Measurements from ENCODE around the gene RUSF1. TPM values are rescaled to one million over a fixed set of nuclear protein-coding genes. Genes with fewer than 3 reads are reported as not detected.

Gene RUSF1
- total and polyA plus RNA-seq, 10 of the 15 experiments (the other 5 are each of a cell fraction or from before 2014, with no cell fraction given), result 0.20 to 46.3 (median 29.7) TPM

DNA sequence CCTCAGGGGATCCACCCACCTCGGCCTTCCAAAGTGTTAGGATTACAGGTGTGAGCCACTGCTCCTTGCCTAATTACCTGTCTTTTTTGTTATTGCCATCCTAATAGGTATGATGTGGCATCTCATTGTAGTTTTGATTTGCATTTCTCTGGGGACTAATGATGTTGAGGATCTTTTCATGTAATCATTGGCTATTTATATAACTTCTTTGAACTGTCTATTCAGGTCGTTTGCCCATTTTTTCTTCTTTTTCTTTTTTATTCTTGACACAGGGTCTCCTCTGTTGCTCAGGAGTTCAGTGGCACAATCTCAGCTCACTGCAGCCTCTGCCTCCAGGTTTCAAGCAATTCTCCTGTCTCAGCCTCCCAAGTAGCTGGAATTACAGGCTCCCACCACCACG is 37.6 kb downstream of the RUSF1 start:
- ChIA-PET RAD21 (ENCODE audit: unreplicated experiment) (interaction anchor here (0.9 kb wide), 1 partner anchor 398 kb away, joined by 3 read pairs; no protein-coding TSS in a partner anchor), CTCF (interaction anchor here (0.6 to 1.8 kb wide), 4 partner anchors 10 to 389 kb away, joined by 3 to 6 read pairs (median 3); a partner anchor contains a TSS), POLR2A (no interaction called here), SMC1A (ENCODE audit: uncharacterized antibody, unreplicated experiment) (no interaction called here)
- Histone ChIP-seq H3K9ac (ENCODE audit: control insufficient read depth, insufficient read depth, low read length) (no peak overlapping the region), H3K4me3 (no peak overlapping the region), H3K4me2 (ENCODE audit: control insufficient read depth, insufficient read depth) (no peak overlapping the region), H3K36me3 (ENCODE audit: control insufficient read depth in 2 of 2, insufficient read depth in 2 of 2, low read length in 1 of 2) (peaks cover 0 to 2% of the 10 kb centered on the region in 2 experiments; a peak in 2 of 4 replicates), H3K27me3 (replicated peaks in 1 of 2; ENCODE audit: control insufficient read depth in 2 of 2, insufficient read depth in 2 of 2, low read length in 1 of 2) (peaks cover 0 to 5% of the 10 kb centered on the region in 2 experiments; a peak in 1 of 4 replicates), H4K20me1 (ENCODE audit: control insufficient read depth, insufficient read depth) (no peaks in the 10 kb centered on the region), H3K27ac (ENCODE audit: control insufficient read depth, insufficient read depth) (no peak overlapping the region), H2AFZ (ENCODE audit: control insufficient read depth, low read depth, low read length) (no peak overlapping the region), H3K79me2 (ENCODE audit: control insufficient read depth, insufficient read depth, low read length) (no peaks in the 10 kb centered on the region), H3K4me1 (ENCODE audit: control insufficient read depth, insufficient read depth, low read length) (0 out of 2 replicates have a peak, but pooled peaks cover 4% of the 10 kb centered on the region), H3K9me3 (replicated peaks; ENCODE audit: control insufficient read depth, insufficient read depth, low read length) (no peaks in the 10 kb centered on the region)
- in situ Hi-C loops (cut with MboI) (no loop called here), intact Hi-C loops (cut with micrococcal nuclease; ENCODE audit: unreplicated experiment) (no loop called here)
- ATAC-seq, result no peak
- no peak for DNase-seq (ENCODE audit: low read depth, low spot score)
- BruUV-seq (replicated peaks), result no TSS peak
- TF ChIP-seq SMARCA5 (IDR thresholded peaks at IDR 0.05) (no peak), BCL11A (IDR thresholded peaks at IDR 0.05; ENCODE audit: low read depth, low read length) (no peak)
- FAIRE-seq, result no peak
- WGBS (ENCODE audit: insufficient coverage, insufficient replicate concordance, low lambda C conversion rate, missing lambda C conversion rate), result 61% methylated on average over 3 of the region's 3 CpGs

DNA sequence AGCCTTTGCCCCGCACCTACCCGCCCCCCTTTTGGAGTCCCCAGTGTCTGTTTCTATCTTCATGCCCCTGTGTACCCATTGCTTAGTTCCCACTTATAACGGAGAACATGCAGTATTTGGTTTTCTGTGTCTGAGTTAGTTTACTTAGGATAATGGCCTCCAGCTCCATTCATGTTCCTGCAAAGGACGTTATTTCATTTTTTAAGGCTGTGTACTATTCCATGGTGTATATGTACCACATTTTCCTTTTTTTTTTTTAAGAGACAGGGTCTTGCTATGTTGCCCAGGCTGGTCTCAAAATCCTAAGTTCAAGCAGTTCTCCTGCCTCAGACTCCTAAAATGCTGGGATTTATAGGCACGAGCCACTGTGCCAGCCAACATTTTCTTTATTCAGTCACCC is 40.3 kb downstream of the RUSF1 start:
- no peak overlapping the region for H3K4me3 ChIP-seq
- 98% methylated on average over 5 of the region's 5 CpGs for WGBS (ENCODE audit: insufficient coverage, insufficient replicate concordance, low lambda C conversion rate, missing lambda C conversion rate)
- intact Hi-C loops (cut with micrococcal nuclease; ENCODE audit: unreplicated experiment) (no loop called here), in situ Hi-C loops (cut with MboI) (no loop called here)
- H3K9ac ChIP-seq (ENCODE audit: control insufficient read depth, insufficient read depth, low read length), result no peak overlapping the region
- no peak overlapping the region for H2AFZ ChIP-seq (ENCODE audit: control insufficient read depth, low read depth, low read length)
- DNase-seq (ENCODE audit: low read depth, low spot score) (no peak), FAIRE-seq (no peak), ATAC-seq (no peak)
- CTCF ChIA-PET, result interaction anchor here (1.7 kb wide), 1 partner anchor 7 kb away, joined by 10 read pairs; no protein-coding TSS in a partner anchor
- no peaks in the 10 kb centered on the region for H3K9me3 ChIP-seq (replicated peaks; ENCODE audit: control insufficient read depth, insufficient read depth, low read length)
- H3K36me3 ChIP-seq (ENCODE audit: control insufficient read depth in 2 of 2, insufficient read depth in 2 of 2, low read length in 1 of 2), result peaks cover 0 to 8% of the 10 kb centered on the region in 2 experiments; a peak in 3 of 4 replicates
- 0 out of 2 replicates have a peak, but pooled peaks cover 4% of the 10 kb centered on the region for H3K4me1 ChIP-seq (ENCODE audit: control insufficient read depth, insufficient read depth, low read length)
- POLR2A ChIA-PET, result no interaction called here
- SMC1A ChIA-PET (ENCODE audit: uncharacterized antibody, unreplicated experiment), result no interaction called here
- no peaks in the 10 kb centered on the region for H3K79me2 ChIP-seq (ENCODE audit: control insufficient read depth, insufficient read depth, low read length)
- H3K27me3 ChIP-seq (replicated peaks in 1 of 2; ENCODE audit: control insufficient read depth in 2 of 2, insufficient read depth in 2 of 2, low read length in 1 of 2), result peaks cover 0 to 2% of the 10 kb centered on the region in 2 experiments; a peak in 1 of 4 replicates
- H4K20me1 ChIP-seq (ENCODE audit: control insufficient read depth, insufficient read depth), result no peaks in the 10 kb centered on the region
- H3K27ac ChIP-seq (ENCODE audit: control insufficient read depth, insufficient read depth), result no peak overlapping the region
- RAD21 ChIA-PET (ENCODE audit: unreplicated experiment), result no interaction called here
- no TSS peak for BruUV-seq (replicated peaks)
- no peak overlapping the region for H3K4me2 ChIP-seq (ENCODE audit: control insufficient read depth, insufficient read depth)
- TF ChIP-seq SUPT20H (IDR thresholded peaks at IDR 0.05; ENCODE audit: borderline replicate concordance, control insufficient read depth, low read depth, low read length) (no peak), SREBF1 (IDR thresholded peaks at IDR 0.05; ENCODE audit: low read length) (no peak), MAX (IDR thresholded peaks at IDR 0.05; ENCODE audit: low read depth, low read length) (no peak), SRF (IDR thresholded peaks at IDR 0.05; ENCODE audit: low read depth in 2 of 2, low read length in 2 of 2) (no peak), CBFB (IDR thresholded peaks at IDR 0.05; ENCODE audit: low read depth) (no peak), BMI1 (IDR thresholded peaks at IDR 0.05; ENCODE audit: borderline replicate concordance) (no peak), JUND (IDR thresholded peaks at IDR 0.05; ENCODE audit: low read depth, low read length) (no peak), ATF3 (IDR thresholded peaks at IDR 0.05; ENCODE audit: borderline replicate concordance, extremely low read depth, low read depth, low read length) (no peak)
- TF ChIP-seq, protein P1, sequence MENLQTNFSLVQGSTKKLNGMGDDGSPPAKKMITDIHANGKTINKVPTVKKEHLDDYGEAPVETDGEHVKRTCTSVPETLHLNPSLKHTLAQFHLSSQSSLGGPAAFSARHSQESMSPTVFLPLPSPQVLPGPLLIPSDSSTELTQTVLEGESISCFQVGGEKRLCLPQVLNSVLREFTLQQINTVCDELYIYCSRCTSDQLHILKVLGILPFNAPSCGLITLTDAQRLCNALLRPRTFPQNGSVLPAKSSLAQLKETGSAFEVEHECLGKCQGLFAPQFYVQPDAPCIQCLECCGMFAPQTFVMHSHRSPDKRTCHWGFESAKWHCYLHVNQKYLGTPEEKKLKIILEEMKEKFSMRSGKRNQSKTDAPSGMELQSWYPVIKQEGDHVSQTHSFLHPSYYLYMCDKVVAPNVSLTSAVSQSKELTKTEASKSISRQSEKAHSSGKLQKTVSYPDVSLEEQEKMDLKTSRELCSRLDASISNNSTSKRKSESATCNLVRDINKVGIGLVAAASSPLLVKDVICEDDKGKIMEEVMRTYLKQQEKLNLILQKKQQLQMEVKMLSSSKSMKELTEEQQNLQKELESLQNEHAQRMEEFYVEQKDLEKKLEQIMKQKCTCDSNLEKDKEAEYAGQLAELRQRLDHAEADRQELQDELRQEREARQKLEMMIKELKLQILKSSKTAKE (IDR thresholded peaks at IDR 0.05; ENCODE audit: low read depth, poor library complexity, severe bottlenecking), result no peak
- TF ChIP-seq, protein P2, sequence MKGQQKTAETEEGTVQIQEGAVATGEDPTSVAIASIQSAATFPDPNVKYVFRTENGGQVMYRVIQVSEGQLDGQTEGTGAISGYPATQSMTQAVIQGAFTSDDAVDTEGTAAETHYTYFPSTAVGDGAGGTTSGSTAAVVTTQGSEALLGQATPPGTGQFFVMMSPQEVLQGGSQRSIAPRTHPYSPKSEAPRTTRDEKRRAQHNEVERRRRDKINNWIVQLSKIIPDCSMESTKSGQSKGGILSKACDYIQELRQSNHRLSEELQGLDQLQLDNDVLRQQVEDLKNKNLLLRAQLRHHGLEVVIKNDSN (IDR thresholded peaks at IDR 0.05; ENCODE audit: borderline replicate concordance, extremely low read length, insufficient read depth, low read depth, low read length), result no peak

All from GM12878 (cell line).